ENCODE results near the gene NKD1. TPM values are rescaled to one million over a fixed set of nuclear protein-coding genes. Genes with fewer than 3 reads are reported as not detected.

NKD1 gene
- total and polyA plus RNA-seq, 2 donors (not counting 1 experiment from before 2014, with no cell fraction given) = 0.16 to 1.9 TPM

GRCh38 chr16:50645563-50646220 is 97.5 kb downstream of the NKD1 start:
- no peak for ATAC-seq (ENCODE audit: low read depth)
- no peaks in the 10 kb centered on the region for H4K20me1 ChIP-seq (ENCODE audit: control insufficient read depth, insufficient read depth, low read length, poor library complexity, severe bottlenecking)

More at GRCh38 chr16:50645563-50646220, 97.5 kb downstream of the NKD1 start:
- H3K27ac Mint-ChIP-seq = no peak overlapping the region
- Histone ChIP-seq H3K9me3 (ENCODE audit: control extremely low read depth in 1 of 3, control insufficient read depth in 2 of 3, insufficient read depth in 1 of 3, low read length in 2 of 3) (no peaks in the 10 kb centered on the region), H2AFZ (ENCODE audit: insufficient read depth, low read depth, low read length, poor library complexity, severe bottlenecking) (no peak overlapping the region), H3K36me3 (replicated peaks in 1 of 2; ENCODE audit: control extremely low read depth in 1 of 2, control insufficient read depth in 1 of 2, extremely low read depth in 1 of 2, insufficient read depth in 2 of 2, low read length in 1 of 2) (no peaks in the 10 kb centered on the region), H3K4me3 (ENCODE audit: control extremely low read depth in 1 of 5, extremely low read depth in 1 of 5, insufficient read depth in 1 of 5, low read depth in 2 of 5, low read length in 4 of 5) (no peak overlapping the region), H3K4me2 (replicated peaks; ENCODE audit: low read depth, low read length, poor library complexity, severe bottlenecking) (no peak overlapping the region), H3K4me1 (ENCODE audit: control insufficient read depth in 2 of 2, insufficient read depth in 2 of 2, low read length in 2 of 2) (no peaks in the 10 kb centered on the region), H3K27me3 (replicated peaks in 1 of 4; ENCODE audit: control extremely low read depth in 1 of 4, control insufficient read depth in 3 of 4, insufficient read depth in 4 of 4, low read length in 3 of 4) (peaks cover 0 to 6% (median 0%) of the 10 kb centered on the region in 4 experiments), H3K27ac (ENCODE audit: low read length in 2 of 2) (no peak overlapping the region), H3K9ac (ENCODE audit: low read length) (no peak overlapping the region), H3K79me2 (ENCODE audit: control insufficient read depth, insufficient read depth, low read length) (no peaks in the 10 kb centered on the region)
- no peaks in the 10 kb centered on the region for H3K9me3 Mint-ChIP-seq (ENCODE audit: insufficient read depth)
- ChIA-PET POLR2A (no interaction called here), CTCF (interaction anchor here (0.7 to 1.9 kb wide), 16 partner anchors 17 to 621 kb away, joined by 3 to 12 read pairs (median 4); partner anchors contain the start of gene CNEP1R1)
- H3K4me3 Mint-ChIP-seq = no peak overlapping the region
- TF ChIP-seq CTCF (IDR thresholded peaks at IDR 0.05) = no peak
- no peak for TF ChIP-seq EZH2 (IDR thresholded peaks at IDR 0.05; ENCODE audit: borderline replicate concordance, insufficient read depth, low read depth, low read length, poor library complexity, severe bottlenecking)
- intact Hi-C loops (cut with micrococcal nuclease) = loop anchor here (10.0 kb wide), 1 partner anchor 291 kb away; no protein-coding TSS in a partner anchor
- DNase-seq = no peak
- no peaks in the 10 kb centered on the region for H3K4me1 Mint-ChIP-seq
- peaks cover 11% of the 10 kb centered on the region for H3K27me3 Mint-ChIP-seq
- WGBS (ENCODE audit: insufficient coverage) = 89% methylated on average over 15 of the region's 20 CpGs
